Measurements from ENCODE around the gene PARD3.

DNA sequence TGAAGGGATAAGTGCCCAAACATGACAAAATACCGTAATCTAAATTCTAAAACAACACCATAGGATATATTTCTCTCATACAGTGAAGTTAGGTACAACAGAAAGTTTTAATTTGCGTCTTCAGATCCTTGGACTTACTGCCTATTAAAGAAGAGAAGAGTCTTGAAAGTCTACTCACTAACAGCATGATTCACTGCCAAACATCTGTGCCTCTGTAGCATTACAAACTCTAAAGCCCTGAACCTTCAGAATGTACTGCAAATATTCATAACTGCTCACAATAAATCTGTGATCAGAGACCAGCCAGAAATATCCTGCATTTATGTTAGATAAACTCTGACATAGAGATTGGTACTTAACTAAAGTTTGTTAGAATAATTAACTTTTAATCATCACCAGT, 365.3 kb downstream of the PARD3 start:
- TF ChIP-seq, protein P1, sequence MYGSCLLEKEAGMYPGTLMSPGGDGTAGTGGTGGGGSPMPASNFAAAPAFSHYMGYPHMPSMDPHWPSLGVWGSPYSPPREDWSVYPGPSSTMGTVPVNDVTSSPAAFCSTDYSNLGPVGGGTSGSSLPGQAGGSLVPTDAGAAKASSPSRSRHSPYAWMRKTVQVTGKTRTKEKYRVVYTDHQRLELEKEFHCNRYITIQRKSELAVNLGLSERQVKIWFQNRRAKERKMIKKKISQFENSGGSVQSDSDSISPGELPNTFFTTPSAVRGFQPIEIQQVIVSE (CRISPR knock-in tag; IDR thresholded peaks at IDR 0.05; ENCODE audit: borderline replicate concordance) = no peak
- TF ChIP-seq, protein P2, sequence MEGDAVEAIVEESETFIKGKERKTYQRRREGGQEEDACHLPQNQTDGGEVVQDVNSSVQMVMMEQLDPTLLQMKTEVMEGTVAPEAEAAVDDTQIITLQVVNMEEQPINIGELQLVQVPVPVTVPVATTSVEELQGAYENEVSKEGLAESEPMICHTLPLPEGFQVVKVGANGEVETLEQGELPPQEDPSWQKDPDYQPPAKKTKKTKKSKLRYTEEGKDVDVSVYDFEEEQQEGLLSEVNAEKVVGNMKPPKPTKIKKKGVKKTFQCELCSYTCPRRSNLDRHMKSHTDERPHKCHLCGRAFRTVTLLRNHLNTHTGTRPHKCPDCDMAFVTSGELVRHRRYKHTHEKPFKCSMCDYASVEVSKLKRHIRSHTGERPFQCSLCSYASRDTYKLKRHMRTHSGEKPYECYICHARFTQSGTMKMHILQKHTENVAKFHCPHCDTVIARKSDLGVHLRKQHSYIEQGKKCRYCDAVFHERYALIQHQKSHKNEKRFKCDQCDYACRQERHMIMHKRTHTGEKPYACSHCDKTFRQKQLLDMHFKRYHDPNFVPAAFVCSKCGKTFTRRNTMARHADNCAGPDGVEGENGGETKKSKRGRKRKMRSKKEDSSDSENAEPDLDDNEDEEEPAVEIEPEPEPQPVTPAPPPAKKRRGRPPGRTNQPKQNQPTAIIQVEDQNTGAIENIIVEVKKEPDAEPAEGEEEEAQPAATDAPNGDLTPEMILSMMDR (IDR thresholded peaks at IDR 0.05) = no peak
- TF ChIP-seq, protein P3, sequence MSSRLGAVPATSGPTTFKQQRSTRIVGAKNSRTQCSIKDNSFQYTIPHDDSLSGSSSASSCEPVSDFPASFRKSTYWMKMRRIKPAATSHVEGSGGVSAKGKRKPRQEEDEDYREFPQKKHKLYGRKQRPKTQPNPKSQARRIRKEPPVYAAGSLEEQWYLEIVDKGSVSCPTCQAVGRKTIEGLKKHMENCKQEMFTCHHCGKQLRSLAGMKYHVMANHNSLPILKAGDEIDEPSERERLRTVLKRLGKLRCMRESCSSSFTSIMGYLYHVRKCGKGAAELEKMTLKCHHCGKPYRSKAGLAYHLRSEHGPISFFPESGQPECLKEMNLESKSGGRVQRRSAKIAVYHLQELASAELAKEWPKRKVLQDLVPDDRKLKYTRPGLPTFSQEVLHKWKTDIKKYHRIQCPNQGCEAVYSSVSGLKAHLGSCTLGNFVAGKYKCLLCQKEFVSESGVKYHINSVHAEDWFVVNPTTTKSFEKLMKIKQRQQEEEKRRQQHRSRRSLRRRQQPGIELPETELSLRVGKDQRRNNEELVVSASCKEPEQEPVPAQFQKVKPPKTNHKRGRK (CRISPR knock-in tag; IDR thresholded peaks at IDR 0.05; ENCODE audit: borderline replicate concordance) = no peak
- TF ChIP-seq, protein P4, sequence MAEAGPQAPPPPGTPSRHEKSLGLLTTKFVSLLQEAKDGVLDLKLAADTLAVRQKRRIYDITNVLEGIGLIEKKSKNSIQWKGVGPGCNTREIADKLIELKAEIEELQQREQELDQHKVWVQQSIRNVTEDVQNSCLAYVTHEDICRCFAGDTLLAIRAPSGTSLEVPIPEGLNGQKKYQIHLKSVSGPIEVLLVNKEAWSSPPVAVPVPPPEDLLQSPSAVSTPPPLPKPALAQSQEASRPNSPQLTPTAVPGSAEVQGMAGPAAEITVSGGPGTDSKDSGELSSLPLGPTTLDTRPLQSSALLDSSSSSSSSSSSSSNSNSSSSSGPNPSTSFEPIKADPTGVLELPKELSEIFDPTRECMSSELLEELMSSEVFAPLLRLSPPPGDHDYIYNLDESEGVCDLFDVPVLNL (CRISPR knock-in tag; IDR thresholded peaks at IDR 0.05; ENCODE audit: borderline replicate concordance, low read depth) = no peak
- TF ChIP-seq, protein P5, sequence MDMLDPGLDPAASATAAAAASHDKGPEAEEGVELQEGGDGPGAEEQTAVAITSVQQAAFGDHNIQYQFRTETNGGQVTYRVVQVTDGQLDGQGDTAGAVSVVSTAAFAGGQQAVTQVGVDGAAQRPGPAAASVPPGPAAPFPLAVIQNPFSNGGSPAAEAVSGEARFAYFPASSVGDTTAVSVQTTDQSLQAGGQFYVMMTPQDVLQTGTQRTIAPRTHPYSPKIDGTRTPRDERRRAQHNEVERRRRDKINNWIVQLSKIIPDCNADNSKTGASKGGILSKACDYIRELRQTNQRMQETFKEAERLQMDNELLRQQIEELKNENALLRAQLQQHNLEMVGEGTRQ (CRISPR knock-in tag; IDR thresholded peaks at IDR 0.05) = no peak
- TF ChIP-seq ZBTB21 (CRISPR knock-in tag; IDR thresholded peaks at IDR 0.05; ENCODE audit: borderline replicate concordance) (no peak), KAT7 (CRISPR knock-in tag; IDR thresholded peaks at IDR 0.05; ENCODE audit: borderline replicate concordance) (no peak)
- TF ChIP-seq, protein P6, sequence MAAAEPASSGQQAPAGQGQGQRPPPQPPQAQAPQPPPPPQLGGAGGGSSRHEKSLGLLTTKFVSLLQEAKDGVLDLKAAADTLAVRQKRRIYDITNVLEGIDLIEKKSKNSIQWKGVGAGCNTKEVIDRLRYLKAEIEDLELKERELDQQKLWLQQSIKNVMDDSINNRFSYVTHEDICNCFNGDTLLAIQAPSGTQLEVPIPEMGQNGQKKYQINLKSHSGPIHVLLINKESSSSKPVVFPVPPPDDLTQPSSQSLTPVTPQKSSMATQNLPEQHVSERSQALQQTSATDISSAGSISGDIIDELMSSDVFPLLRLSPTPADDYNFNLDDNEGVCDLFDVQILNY (CRISPR knock-in tag; IDR thresholded peaks at IDR 0.05) = no peak
